GM19468 (cell line): ENCODE results near the gene KCNMB1.

Experiments
- ATAC-seq: cut with Tn5 transposase; IDR thresholded peaks from one replicate; pipeline ENCODE4 v1.9.1; 2021; ENCODE audit warnings: mild to moderate bottlenecking, moderate library complexity, moderate number of reproducible peaks; ENCODE audit not compliant: unreplicated experiment; ENCODE audit errors: extremely low read depth

Gene KCNMB1

DNA sequence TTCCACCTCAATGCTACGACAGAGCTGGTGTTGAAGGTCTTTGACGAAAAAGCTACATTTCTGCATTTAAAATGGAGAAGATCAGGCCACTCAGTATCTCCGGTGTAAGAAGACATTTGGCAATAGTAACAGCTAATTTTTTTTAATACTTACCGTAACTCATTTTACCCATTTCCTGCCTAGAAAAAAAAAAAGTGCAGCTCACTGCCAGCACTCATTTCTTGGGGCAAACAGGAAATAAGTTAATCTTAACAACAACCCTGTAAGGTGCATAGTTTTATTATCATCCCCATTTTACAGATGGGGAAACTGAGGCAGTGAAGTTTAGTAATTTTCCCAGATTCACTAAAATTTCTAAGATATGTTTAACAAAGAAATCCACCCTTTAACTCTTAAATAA, 27.4 kb upstream of the KCNMB1 start:
- no peak for ATAC-seq

DNA sequence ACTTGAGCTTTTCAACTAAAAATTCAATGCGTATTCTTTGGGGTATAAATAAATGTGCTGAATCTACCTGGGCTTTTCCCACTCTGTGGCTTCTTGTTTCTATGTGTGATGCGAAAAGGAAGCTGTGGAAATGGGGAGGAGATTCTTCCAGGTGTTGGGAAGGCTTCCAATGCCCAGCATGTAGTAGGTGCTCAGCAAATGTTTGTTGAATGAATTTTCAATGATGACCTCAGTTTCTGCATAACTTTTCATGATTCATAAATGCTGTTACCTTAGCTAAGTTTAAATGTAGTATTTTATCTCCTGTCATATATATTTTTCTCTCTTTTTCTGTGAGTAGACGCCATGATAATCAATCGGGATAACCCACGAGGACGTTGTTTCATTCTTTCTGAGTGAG, 25.6 kb upstream of the KCNMB1 start:
- no peak for ATAC-seq

DNA sequence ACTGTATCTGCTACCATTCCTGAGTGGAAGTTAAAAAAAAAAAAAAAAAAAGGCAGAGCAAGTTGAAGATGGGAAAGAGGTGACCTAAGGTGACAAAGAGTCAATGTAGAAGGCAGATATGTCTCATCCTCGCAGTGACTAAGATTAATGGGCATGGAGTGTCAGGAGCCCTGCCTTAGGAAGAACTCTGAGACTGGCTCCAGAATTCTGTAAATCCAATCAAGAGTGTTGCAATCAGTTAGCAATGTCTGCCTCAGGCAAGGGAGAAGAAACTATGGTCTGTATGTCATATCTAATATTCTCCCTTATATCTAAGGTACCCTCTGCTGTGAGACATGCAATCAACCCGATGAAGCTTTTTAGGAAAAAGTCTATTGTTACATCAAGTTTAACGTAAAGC, 24.7 kb upstream of the KCNMB1 start:
- ATAC-seq, result no peak

DNA sequence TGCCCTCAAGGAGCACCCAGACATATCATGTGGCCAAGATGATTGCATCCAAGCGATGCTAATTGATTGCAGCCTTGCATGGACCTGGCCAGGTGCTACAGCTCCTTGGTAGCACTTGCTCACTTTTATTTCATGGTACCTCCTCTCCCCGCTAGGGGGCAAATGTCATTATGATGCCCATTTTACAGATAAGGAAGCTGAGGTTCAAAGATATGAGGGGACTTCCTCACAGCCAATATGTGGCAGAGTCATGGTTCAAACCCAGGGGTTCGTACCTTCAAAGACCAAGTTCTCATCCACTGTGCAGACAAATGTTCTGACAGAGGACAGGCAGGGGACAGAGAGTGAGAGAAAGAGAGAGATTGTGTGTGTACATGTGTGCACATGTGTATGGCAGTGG, 21.9 kb upstream of the KCNMB1 start:
- no peak for ATAC-seq

DNA sequence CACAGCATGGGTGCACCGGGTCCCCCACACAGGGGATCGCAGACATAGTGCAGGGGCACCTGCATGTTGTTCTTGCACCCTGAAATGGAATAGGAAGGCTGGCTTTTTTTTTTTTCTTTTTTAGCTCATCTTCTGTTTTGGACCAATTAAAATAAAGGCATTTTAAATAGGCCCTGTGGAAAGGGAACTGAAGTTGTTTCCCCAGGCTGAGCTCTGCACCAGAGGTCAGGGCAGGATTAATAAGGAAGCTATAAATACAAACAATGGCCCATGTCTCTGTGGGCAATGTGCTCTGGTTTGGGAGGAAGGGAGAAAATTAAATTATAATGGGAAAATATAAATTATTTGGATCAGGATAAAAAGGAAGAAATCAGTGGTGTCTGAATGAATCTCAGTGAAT, 21.2 kb upstream of the KCNMB1 start:
- no peak for ATAC-seq

DNA sequence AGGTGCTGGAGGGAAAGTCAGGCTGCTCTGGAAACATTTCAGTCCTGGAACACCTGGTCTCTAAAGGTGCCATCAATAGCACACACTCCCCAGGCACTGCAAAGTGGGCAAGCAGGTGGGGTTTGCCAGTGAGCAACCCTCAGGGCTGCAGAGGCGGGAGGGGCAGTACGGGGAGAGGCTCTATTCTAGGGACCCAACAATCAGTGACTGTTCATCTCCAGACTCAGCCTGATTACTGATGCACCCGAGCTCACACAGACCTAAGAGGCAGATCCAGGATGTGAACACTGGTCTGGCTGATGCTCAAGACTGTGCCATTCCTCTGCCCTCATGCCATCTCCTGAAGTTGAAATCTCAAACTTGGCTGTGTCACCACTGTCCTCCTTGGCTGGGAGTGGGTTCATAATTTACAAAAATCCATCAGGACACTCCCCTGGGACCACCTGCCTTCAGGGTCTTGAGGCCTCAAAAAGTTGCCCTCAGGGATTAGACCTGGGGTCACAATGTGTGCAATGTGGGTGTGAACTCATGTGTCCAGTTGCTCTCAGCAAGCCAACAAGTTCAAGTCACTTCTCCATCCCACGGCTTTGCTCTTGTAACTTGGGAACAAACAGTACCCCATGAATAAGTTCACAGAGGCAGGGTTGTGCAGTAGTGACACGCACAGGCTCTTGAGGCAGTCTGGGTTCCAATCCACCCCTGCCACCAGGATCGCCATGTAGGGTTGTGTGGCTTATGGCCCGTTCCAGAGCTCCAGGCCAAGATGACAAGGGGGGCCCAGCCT, 19.9 kb upstream of the KCNMB1 start:
- no peak for ATAC-seq

DNA sequence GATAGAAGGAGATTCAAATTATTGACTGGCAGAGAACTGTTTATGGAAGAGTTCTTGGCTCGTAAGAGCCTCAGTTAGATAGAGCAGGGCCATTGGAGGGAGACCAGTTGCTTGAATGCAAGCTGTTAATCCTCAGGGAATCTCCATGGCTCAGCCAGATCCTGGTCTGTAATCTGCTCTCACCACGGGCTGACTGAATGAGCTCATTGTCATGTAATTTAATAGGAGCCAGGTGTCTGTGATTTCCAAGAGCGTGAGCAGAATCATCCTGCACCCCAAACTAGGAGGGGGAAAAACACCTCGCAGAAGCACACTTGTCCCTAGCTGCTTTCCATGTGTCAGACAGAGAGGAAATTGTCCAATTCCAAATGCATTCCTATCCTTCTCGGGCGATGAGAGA, 19.1 kb upstream of the KCNMB1 start:
- no peak for ATAC-seq

DNA sequence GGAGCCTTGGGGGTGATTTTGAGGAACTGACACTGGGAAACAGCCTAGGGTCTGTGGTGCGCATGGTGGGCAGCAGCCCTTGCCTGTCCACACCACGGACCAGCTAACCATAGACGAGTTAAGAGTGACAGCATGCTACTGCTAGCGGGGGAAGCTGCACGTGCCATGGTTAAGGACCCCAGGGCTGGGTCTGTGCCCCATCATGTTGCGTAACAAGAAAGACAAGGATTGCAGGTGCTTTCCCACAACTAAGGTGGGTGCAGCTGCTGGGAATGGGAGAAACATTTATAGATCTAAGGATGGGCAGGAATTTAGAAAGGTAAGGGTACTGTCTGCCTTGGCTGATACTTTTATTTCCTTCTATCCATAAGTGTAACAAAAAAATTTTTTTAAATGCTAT, 17.9 kb upstream of the KCNMB1 start:
- no peak for ATAC-seq

DNA sequence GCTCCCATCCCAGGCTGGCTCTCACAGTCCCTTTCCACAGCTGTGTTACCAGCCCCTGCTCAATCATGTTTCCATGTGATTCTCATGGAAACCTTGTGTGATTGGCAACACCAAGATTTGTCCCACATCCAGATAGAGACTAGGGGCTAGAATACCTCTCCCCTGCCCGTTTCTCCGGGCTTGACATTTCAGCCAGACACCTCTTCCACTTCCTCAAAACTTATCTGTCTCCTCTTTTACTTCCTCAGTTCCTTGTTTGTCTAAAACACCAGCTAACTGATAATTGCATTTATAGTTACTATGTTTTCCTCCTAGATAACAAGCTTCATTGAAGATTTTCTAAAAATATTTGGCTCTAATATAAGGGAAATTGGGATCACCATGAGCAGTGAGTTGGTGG, 16.6 kb upstream of the KCNMB1 start:
- no peak for ATAC-seq

DNA sequence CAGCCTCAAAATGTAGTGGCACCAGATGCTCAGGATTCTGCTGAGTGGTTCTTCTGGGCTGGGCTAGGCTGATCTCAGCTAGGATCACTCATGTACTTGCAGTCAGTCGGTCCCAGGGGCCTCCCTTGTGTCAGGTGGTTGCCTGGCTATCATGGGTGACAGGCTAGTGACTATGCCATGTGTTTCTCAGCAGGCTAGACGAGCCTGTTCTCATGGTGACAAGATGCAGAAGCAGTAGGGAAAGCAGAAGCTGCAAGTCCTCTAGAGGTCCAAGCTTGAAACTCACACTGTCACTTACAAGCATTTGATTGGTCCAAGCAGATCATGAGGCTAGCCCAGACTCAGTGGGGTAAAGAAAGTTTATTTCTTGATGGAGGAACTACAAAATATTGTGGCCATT, 15.2 kb upstream of the KCNMB1 start:
- no peak for ATAC-seq

DNA sequence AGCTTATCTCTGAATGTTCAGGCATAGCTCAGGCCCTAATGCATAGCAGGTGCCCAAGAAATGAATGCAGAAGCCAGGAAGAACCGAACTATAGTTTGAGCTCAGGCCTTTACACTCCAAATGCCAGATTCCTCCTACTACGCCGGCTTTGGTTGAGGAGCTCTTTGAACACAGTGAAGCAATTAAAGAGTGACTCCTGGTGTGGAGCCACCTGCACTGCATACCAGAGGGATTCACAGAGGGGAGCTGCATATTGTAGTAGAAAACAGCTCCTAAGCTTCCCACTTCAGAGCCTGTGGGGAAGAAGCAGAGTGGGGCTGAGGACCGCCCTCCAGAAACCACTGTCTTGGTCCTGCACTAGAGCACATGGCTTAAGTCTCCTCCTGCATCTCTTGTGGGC, 14.5 kb upstream of the KCNMB1 start:
- no peak for ATAC-seq

DNA sequence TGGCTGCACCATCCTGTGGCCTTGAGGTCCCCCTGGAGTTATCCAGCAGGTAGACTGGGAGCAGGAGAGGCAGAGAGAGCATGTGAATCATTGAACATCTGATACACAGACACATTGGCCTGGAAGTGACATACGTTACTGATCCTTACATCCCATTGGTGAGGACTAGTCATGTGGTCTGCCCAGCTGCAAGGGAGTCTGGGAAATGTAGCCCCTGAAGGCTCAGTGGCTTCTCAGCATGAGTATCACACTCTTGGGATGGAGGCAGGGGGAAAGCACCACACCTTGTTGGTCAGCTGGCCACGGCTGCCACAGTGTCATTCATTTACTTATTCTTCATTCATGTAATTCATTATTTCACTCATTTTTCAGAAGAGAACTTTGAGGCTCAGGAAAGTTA, 13.3 kb upstream of the KCNMB1 start:
- ATAC-seq, result no peak

DNA sequence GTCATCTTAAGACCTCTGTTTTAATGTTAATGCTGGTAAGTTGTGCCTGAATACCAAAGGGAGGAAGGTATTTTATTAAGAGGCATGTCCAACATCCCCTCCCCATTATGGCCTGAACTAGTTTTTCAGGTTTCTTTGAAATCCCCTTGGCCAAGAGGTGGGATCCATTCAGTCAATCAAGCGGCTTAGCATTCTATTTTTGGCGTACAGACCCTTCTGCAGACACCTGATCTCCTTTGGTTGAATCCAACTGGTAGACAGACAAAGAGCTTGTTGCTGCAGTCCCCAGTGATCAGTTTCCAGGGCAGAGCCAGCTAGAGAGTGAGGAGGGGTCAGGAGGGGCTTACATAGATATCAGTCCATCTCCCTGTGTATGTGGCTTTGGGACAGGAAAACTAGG, 7.9 kb upstream of the KCNMB1 start:
- no peak for ATAC-seq

DNA sequence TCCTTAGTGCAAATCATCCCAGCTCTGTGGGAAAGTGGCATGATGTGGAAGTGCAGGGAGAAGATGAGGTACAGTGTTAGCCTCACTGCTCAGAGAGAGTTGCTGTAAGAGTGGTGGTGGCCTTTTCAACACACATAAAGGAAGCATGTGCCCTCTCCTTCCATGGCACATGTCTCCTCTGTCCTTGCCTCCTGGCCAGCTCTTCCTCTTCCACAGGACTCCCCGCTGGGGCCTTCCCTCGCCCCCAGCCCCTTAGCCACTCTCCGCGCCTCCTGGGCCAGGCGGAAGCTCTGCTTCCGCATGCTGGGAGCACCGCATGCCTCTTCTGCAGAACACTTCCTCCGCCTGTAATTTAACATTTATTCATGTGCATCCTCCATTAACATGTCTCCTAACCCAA, 4.8 kb upstream of the KCNMB1 start:
- ATAC-seq, result no peak

DNA sequence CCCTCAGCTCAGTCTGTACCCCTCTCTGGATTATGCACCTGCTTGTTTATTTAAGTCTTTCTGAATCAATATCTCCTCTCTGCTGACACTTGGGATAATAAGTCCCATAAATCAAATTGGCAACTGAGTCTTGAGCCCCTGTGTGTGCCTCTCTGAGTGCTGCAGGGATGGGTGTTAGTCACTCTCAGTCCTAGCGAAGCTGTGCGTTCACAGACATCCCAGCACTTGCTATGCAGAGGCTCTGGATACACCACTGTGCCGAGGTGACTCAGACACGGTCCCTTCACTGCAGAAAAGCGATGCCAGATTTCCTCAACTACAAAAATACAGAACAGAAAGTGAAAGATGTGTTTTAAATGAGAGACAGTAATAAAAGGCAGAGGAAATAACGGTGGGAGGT, 4.1 kb upstream of the KCNMB1 start:
- ATAC-seq, result no peak

DNA sequence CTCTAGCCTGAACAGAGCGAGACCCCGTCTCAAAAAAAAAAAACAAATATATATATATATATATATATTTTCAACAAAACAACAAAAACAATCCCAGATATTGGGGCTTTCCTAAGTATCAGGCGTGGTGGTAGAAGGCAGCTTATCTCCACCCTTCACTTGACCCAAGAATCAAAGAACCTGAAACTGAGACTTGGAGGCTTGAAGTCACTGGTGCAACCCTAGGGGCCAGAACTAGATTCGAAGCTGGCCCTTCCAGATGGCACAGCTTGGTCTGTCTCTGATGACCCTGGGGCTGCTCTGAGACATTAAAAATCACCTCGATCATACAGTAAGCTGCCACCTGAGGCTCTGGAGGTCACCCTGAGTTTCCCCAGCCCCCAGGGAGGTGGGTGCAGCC, 1.3 kb upstream of the KCNMB1 start:
- no peak for ATAC-seq

DNA sequence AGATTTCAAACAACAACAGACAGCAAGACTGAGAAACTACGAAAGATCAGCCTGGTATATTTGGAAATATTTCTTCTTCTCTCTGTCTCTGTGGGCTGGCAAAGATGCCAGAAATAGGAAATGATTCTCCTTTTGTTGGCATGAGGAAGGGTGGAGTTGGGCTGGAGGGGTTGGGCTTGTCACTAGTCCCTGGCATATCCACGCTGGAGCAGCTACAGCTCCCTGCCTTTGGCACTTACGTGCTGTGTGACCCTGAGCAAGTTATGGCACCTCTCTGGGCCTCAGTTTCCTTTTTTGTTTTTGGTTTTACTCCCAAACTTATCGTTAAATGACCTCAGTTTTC, 354 bp upstream of the KCNMB1 start:
- no peak for ATAC-seq

DNA sequence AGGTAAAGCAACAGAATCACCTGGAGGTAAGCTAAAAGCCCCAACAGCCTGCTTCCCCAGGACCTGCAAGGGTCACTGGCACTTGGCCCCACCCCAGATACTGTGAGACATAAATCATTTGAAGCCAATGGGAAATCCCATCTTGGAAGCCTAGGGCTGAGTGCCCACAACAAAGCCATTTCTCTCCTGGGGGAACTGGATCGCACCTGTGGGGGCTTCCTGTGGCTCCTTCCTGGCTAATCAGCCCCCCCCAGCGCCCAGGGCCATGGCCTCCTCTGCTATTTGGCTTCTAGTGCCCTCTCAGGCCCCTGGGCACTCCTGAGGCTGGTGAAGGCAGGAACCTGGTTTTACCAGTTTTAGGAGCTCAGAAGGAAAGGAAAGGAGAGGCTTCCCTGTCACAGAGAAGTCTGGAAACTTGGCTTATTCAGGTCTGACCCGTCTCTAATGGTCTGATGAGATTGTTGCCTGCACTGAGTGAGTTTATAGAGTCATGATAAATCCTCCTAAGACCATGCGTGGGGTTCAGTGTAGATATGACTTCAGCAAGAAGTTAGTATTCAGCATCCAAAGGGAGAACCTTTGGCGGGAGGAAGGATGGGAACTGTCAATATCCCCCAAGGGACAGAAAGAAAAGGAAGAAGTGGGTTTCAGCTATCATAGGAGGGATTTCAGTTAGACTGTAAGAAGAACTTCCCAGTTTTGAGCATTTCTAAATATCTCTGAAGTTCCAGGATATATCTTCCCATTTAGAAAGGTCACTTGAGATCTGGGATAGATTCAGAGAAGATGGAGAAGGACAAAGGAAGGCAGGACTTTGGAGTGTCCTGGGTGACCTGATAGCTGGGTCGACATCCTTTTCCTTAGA, 1.2 kb downstream of the KCNMB1 start:
- no peak for ATAC-seq

DNA sequence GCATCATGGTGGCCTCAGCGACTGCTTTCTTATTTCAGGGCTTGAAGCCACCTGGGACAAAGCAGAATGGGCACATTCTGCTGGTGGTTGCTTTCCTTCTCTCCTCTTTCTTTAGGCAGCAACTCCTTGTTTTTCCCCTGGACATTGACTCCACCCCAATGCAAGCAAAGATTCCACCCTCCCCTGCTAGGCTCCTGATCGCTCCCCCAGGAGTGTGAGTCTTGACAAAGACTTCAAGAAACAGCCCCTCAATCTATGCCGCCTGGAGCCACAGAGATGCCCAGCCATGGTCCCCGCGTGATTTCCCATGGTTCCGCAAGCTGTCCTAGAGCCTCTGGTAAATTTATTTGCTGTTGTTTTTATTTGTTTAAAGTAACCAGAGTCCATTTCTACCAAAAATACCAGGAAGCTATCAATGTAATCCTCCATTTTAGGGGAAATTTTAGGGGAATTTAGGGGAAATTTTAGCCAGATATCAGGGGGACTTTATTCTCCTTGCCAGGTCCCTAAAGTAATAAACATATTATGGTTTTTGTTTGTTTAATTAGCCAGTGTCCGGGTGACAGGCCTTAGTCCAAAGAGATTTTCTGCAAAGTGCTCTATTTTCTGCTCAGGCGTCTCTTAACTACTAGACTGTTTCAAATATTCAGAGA, 2.3 kb downstream of the KCNMB1 start:
- ATAC-seq, result no peak

DNA sequence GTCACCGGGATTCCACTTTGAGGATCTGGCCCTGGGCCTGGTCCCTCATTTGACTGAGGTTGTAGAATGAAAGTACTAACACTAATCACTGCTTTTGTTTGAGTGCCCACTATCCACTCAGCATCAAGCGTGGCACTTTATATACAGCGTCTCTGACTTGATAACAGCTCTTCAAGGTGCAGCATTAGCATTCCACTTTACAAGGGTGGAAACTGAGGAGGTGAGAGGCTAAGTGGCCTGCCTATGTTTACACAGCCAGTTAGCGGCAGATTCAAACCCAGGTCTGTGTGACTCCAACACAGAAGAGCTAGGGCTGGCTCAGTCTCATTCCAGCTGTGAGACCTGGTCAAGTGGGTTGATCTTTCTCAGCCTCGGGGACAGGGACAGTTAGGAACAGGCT, 5.9 kb downstream of the KCNMB1 start:
- ATAC-seq, result no peak

DNA sequence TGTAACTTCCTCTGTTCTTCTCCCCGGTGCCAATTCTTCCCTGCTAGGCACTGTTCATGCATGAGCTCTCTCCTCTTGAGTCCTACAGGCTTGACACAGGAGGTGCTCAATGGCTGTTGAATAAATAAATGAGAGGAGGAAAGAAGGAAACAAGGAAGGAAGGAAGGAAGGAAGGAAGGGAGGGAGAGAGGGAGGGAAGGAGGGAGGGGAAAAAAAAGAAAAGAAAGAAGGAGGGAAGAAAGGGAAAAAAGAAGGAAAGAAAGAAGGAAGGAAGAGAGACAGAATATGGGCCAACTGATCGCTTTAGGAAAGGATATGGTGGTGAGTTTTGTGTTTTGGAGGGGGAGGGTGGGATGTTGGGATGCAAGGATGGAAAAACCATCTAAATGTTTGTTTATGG, 6.4 kb downstream of the KCNMB1 start:
- ATAC-seq, result no peak
